H9 (cell line): Measurements from ENCODE around the gene SLC30A3. TPM values are rescaled to one million over a fixed set of nuclear protein-coding genes. Genes with fewer than 3 reads are reported as not detected.

Source experiments
- DNase-seq: peaks from one replicate; pipeline ENCODE4 v3.0.0-alpha.2; 2017
- H2AFZ ChIP-seq: one replicate; pipeline ENCODE4 v1.6.1; 2013; ENCODE audit warnings: mild to moderate bottlenecking, low read length, control low read depth, moderate library complexity
- H2AK5ac ChIP-seq: 2 replicates; pipeline ENCODE4 v1.6.1; 2013; ENCODE audit warnings: low read length, control low read depth, mixed read lengths; ENCODE audit not compliant: insufficient read length
- H2BK120ac ChIP-seq: one replicate; pipeline ENCODE4 v1.6.1; 2013; ENCODE audit warnings: low read depth, mild to moderate bottlenecking, low read length, control low read depth, inconsistent platforms; ENCODE audit not compliant: poor library complexity, severe bottlenecking
- H2BK12ac ChIP-seq: 2 replicates; pipeline ENCODE4 v1.6.1; 2013; ENCODE audit warnings: low read length, control low read depth, mixed read lengths, low read depth; ENCODE audit not compliant: insufficient read length
- H2BK15ac ChIP-seq: 2 replicates; pipeline ENCODE4 v1.6.1; 2013; ENCODE audit warnings: low read depth, low read length, control low read depth
- H2BK20ac ChIP-seq: one replicate; pipeline ENCODE4 v1.6.1; 2013; ENCODE audit warnings: low read depth, mild to moderate bottlenecking, low read length, control low read depth, inconsistent platforms; ENCODE audit not compliant: poor library complexity, severe bottlenecking
- H2BK5ac ChIP-seq: 2 replicates; pipeline ENCODE4 v1.6.1; 2013; ENCODE audit warnings: low read length, control low read depth, mixed read lengths; ENCODE audit not compliant: insufficient read length
- H3K14ac ChIP-seq: 2 replicates; pipeline ENCODE4 v1.6.1; 2013; ENCODE audit warnings: low read length, control low read depth; ENCODE audit not compliant: insufficient read depth
- H3K18ac ChIP-seq: 2 replicates; pipeline ENCODE4 v1.6.1; 2013; ENCODE audit warnings: low read depth, mild to moderate bottlenecking, mixed read lengths, low read length, control low read depth; ENCODE audit not compliant: insufficient read length
- H3K23ac ChIP-seq: 2 replicates; pipeline ENCODE4 v1.6.1; 2013; ENCODE audit warnings: low read length, control low read depth, mixed read lengths, low read depth; ENCODE audit not compliant: insufficient read length
- H3K23me2 ChIP-seq: 2 replicates; pipeline ENCODE4 v1.6.1; 2013; ENCODE audit warnings: low read depth, mild to moderate bottlenecking, mixed read lengths, low read length, control low read depth; ENCODE audit not compliant: insufficient read length, poor library complexity, severe bottlenecking
- H3K27ac ChIP-seq: 2 replicates; pipeline ENCODE4 v1.5.1; 2013; ENCODE audit warnings: low read length, control low read depth, mixed read lengths, low read depth; ENCODE audit not compliant: insufficient read length
- H3K27me3 ChIP-seq: 2 replicates; pipeline ENCODE4 v1.6.1; 2013; ENCODE audit warnings: low read length, control low read depth, inconsistent platforms; ENCODE audit not compliant: insufficient read depth
- H3K4ac ChIP-seq: 2 replicates; pipeline ENCODE4 v1.6.1; 2013; ENCODE audit warnings: low read depth, mild to moderate bottlenecking, control low read depth, inconsistent platforms, low read length, moderate library complexity
- H3K4me1 ChIP-seq: 2 replicates; pipeline ENCODE4 v1.6.1; 2013; ENCODE audit warnings: low read length, control low read depth, inconsistent platforms; ENCODE audit not compliant: insufficient read depth
- H3K4me2 ChIP-seq: 2 replicates; pipeline ENCODE4 v1.6.1; 2013; ENCODE audit warnings: low read length, control low read depth, mixed read lengths; ENCODE audit not compliant: insufficient read length, insufficient read depth
- H3K56ac ChIP-seq: 2 replicates; pipeline ENCODE4 v1.6.1; 2013; ENCODE audit warnings: low read depth, mild to moderate bottlenecking, mixed read lengths, low read length, control low read depth; ENCODE audit not compliant: insufficient read length
- H3K79me1 ChIP-seq: 2 replicates; pipeline ENCODE4 v1.6.1; 2013; ENCODE audit warnings: low read depth, mild to moderate bottlenecking, moderate library complexity, low read length, control low read depth, inconsistent platforms; ENCODE audit not compliant: insufficient read depth, poor library complexity, severe bottlenecking
- H3K79me2 ChIP-seq: 2 replicates; pipeline ENCODE4 v1.6.1; 2013; ENCODE audit warnings: low read length, control low read depth, inconsistent platforms; ENCODE audit not compliant: insufficient read depth
- H3K9ac ChIP-seq: 2 replicates; pipeline ENCODE4 v1.6.1; 2013; ENCODE audit warnings: low read length, control low read depth, mixed read lengths; ENCODE audit not compliant: insufficient read length; ENCODE audit errors: extremely low read depth
- H3K9me3 ChIP-seq: one replicate; pipeline ENCODE4 v1.6.1; 2013; ENCODE audit warnings: low read depth, low read length, inconsistent platforms; ENCODE audit not compliant: control insufficient read depth
- H3T11ph ChIP-seq: one replicate; pipeline ENCODE4 v1.6.1; 2013; ENCODE audit warnings: mild to moderate bottlenecking, low read length, control low read depth, inconsistent platforms
- H4K20me1 ChIP-seq: one replicate; pipeline ENCODE4 v1.6.1; 2013; ENCODE audit not compliant: control insufficient read depth, insufficient read length, insufficient read depth
- H4K5ac ChIP-seq: 2 replicates; pipeline ENCODE4 v1.6.1; 2013; ENCODE audit warnings: low read depth, mild to moderate bottlenecking, mixed read lengths, low read length, control low read depth; ENCODE audit not compliant: insufficient read length
- H4K8ac ChIP-seq: replicated peaks from 2 replicates; pipeline ENCODE4 v1.6.1; 2013; ENCODE audit warnings: low read length, control low read depth, mixed read lengths, low read depth; ENCODE audit not compliant: insufficient read length
- H4K91ac ChIP-seq: 2 replicates; pipeline ENCODE4 v1.6.1; 2013; ENCODE audit warnings: low read depth, mild to moderate bottlenecking, moderate library complexity, mixed read lengths, low read length, control low read depth; ENCODE audit not compliant: insufficient read length
- H3K27ac Mint-ChIP-seq, 3 experiments: 2 replicates in 2 of 3; 3 replicates in 1 of 3; pipeline ENCODE4 v1.8.0; 2020 to 2021; ENCODE audit warnings: mixed read lengths in 3 of 3, mild to moderate bottlenecking in 1 of 3, moderate library complexity in 1 of 3
- H3K27me3 Mint-ChIP-seq: 2 replicates; pipeline ENCODE4 v1.8.0; 2021; ENCODE audit warnings: low read depth, mild to moderate bottlenecking, moderate library complexity, mixed read lengths
- H3K36me3 Mint-ChIP-seq, 3 experiments: 2 replicates in 2 of 3; 3 replicates in 1 of 3; pipeline ENCODE4 v1.8.0; 2020 to 2021; ENCODE audit warnings: low read depth in 3 of 3, mixed read lengths in 3 of 3; ENCODE audit not compliant: insufficient read depth in 1 of 3
- H3K4me1 Mint-ChIP-seq, 2 experiments: 2 replicates each; pipeline ENCODE4 v1.8.0; 2020; ENCODE audit warnings: mixed read lengths in 2 of 2
- H3K4me3 Mint-ChIP-seq, 2 experiments: 2 replicates in 1 of 2; 3 replicates in 1 of 2; pipeline ENCODE4 v1.8.0; 2020 to 2021; ENCODE audit warnings: mild to moderate bottlenecking in 2 of 2, mixed read lengths in 2 of 2, moderate library complexity in 1 of 2
- H3K9me3 Mint-ChIP-seq, 2 experiments: 2 replicates in 1 of 2; 3 replicates in 1 of 2; pipeline ENCODE4 v1.8.0; 2020; ENCODE audit warnings: mild to moderate bottlenecking in 2 of 2, mixed read lengths in 2 of 2, moderate library complexity in 1 of 2
- CTCF ChIP-seq: fragments of 200-600 bp; sonication (generic); conservative IDR thresholded peaks from 3 replicates; pipeline ENCODE4 v1.8.0; 2021; ENCODE audit warnings: antibody characterized with exemption, mild to moderate bottlenecking
- WGBS: extraction: QIAGEN DNeasy Blood & Tissue Kit; methylation state at CpG from one replicate; pipeline ENCODE4 v1.1.7; 2013; ENCODE audit warnings: missing lambda C conversion rate, low lambda C conversion rate, mixed read lengths; ENCODE audit not compliant: insufficient read length; ENCODE audit errors: extremely low coverage; 5-methylcytosine and 5-hydroxymethylcytosine counted together
- total RNA-seq: library from RNA; stranded (reverse); gene quantifications from 2 replicates; pipeline ENCODE4 v1.2.1, GENCODE V29; 2021

The SLC30A3 gene
- total RNA-seq, 1 experiment from 2014 or later, result 2.5 TPM

- H3K14ac ChIP-seq, result no peak overlapping the region
Observed at GRCh38 chr2:27312152-27312551, 49.3 kb upstream of the SLC30A3 start.

More at GRCh38 chr2:27312152-27312551, 49.3 kb upstream of the SLC30A3 start:
- WGBS, result no CpG with 5 or more reads among the region's 3 CpGs
- H3K27me3 Mint-ChIP-seq, result peaks cover 23% of the 10 kb centered on the region
- H2BK120ac ChIP-seq, result no peak overlapping the region
- no peaks in the 10 kb centered on the region for H3K79me1 ChIP-seq
- no peaks in the 10 kb centered on the region for H3K9me3 ChIP-seq
- H4K91ac ChIP-seq, result no peak overlapping the region
- H3K4me1 Mint-ChIP-seq, result peaks cover 11% of the 10 kb centered on the region in 2 experiments
- TF ChIP-seq CTCF, result no peak
- no peak overlapping the region for H2AK5ac ChIP-seq
- H3K27me3 ChIP-seq, result peaks cover 10% of the 10 kb centered on the region; the same call in 1 of the 2 replicates
- H3K4ac ChIP-seq, result no peak overlapping the region
- H3K27ac ChIP-seq, result no peak overlapping the region
- peaks cover 6% of the 10 kb centered on the region; the same call in 1 of the 2 replicates for H3K4me1 ChIP-seq
- H3K4me2 ChIP-seq, result no peak overlapping the region
- no peaks in the 10 kb centered on the region for H3K79me2 ChIP-seq
- H2BK20ac ChIP-seq, result no peak overlapping the region
- no peak overlapping the region for H2AFZ ChIP-seq
- no peaks in the 10 kb centered on the region for H3K9me3 Mint-ChIP-seq
- no peak overlapping the region for H3K27ac Mint-ChIP-seq
- no peak overlapping the region for H3T11ph ChIP-seq
- no peaks in the 10 kb centered on the region for H4K20me1 ChIP-seq
- H2BK5ac ChIP-seq, result no peak overlapping the region
- H4K8ac ChIP-seq, result no peak overlapping the region
- no peak overlapping the region for H3K18ac ChIP-seq
- no peak overlapping the region for H4K5ac ChIP-seq
- no peak overlapping the region for H2BK15ac ChIP-seq
- no peak overlapping the region; a peak in 1 of 5 replicates for H3K4me3 Mint-ChIP-seq
- H2BK12ac ChIP-seq, result no peak overlapping the region
- no peak overlapping the region for H3K56ac ChIP-seq
- H3K36me3 Mint-ChIP-seq, result peaks cover 5 to 12% (median 10%) of the 10 kb centered on the region in 3 experiments; a peak in 6 of 7 replicates
- DNase-seq, result no peak
- H3K23me2 ChIP-seq, result peaks cover 6% of the 10 kb centered on the region
- H3K23ac ChIP-seq, result no peak overlapping the region
- no peak overlapping the region for H3K9ac ChIP-seq
